Heart right ventricle (tissue), 16 donors: ENCODE results near the gene DES. TPM values are rescaled to one million over a fixed set of nuclear protein-coding genes. Genes with fewer than 3 reads are reported as not detected.

ENCODE experiments used
- ATAC-seq, 8 donors: fragments of 200-7000 bp; cut with Tn5 transposase; one replicate each; pipeline ENCODE4 v1.9.1; 2020; ENCODE audit warnings: mild to moderate bottlenecking in 8 of 8, moderate library complexity in 8 of 8, moderate number of reproducible peaks in 1 of 8
- DNase-seq, 2 donors: peaks; one replicate each; pipeline ENCODE4 v3.0.0-alpha.2; 2020
- H3K27ac ChIP-seq, 10 donors: fragments of 200-600 bp; sonication (generic) in 2 of 10; one replicate each; pipeline versions ENCODE4 v1.5.0 to v1.8.0; 2020 to 2022; ENCODE audit warnings: mild to moderate bottlenecking in 3 of 10
- H3K27me3 ChIP-seq, 7 donors: fragments of 200-600 bp; one replicate each; pipeline ENCODE4 v1.8.0; 2021 to 2022; ENCODE audit warnings: mild to moderate bottlenecking in 2 of 7
- H3K36me3 ChIP-seq, 9 donors: fragments of 200-600 bp; sonication (generic) in 1 of 9; one replicate each; pipeline versions ENCODE4 v1.5.0 to v1.8.0; 2020 to 2022; ENCODE audit warnings: mild to moderate bottlenecking in 2 of 9
- H3K4me1 ChIP-seq, 9 donors: fragments of 200-600 bp; sonication (generic) in 1 of 9; one replicate each; pipeline versions ENCODE4 v1.5.0 to v1.8.0; 2020 to 2022; ENCODE audit warnings: mild to moderate bottlenecking in 4 of 9
- H3K4me3 ChIP-seq, 10 donors: fragments of 200-600 bp; sonication (generic) in 2 of 10; one replicate each; pipeline versions ENCODE4 v1.5.0 to v1.8.0; 2020 to 2022; ENCODE audit warnings: mild to moderate bottlenecking in 7 of 10, moderate library complexity in 2 of 10
- H3K9me3 ChIP-seq, 11 donors: fragments of 200-600 bp in 10 of 11; sonication (generic) in 2 of 11; one replicate each; pipeline versions ENCODE4 v1.5.0 to v1.8.0; 2013 to 2022; ENCODE audit warnings: mild to moderate bottlenecking in 2 of 11, control low read depth in 1 of 11, moderate library complexity in 1 of 11
- CTCF ChIP-seq, 9 donors: fragments of 200-600 bp; sonication (generic) in 2 of 9; IDR thresholded peaks; one replicate each; pipeline versions ENCODE4 v1.5.0 to v1.8.0; 2021 to 2022; ENCODE audit warnings: antibody characterized with exemption in 9 of 9, mild to moderate bottlenecking in 5 of 9, moderate library complexity in 1 of 9
- WGBS, 2 donors: extraction: QIAGEN DNeasy Blood & Tissue Kit; methylation state at CpG; one replicate each; pipeline ENCODE4 v1.1.7; 2013; ENCODE audit warnings: inconsistent platforms in 1 of 2; 5-methylcytosine and 5-hydroxymethylcytosine counted together
- intact Hi-C, 10 donors: fragments of 100-400 bp; cut with DNase I; formaldehyde crosslinking; loops; one replicate each; pipeline versions ENCODE4 v1.11.1 to v1.14.2; 2022
- polyA plus RNA-seq, 2 donors: library from polyadenylated mRNA; stranded (reverse); fragments of 200-250 nt; gene quantifications; one replicate each; pipeline ENCODE4 v1.2.3, GENCODE V29; 2013
- total RNA-seq, 10 donors: library from RNA; stranded (reverse); fragmentation: NEBNext Ultra II Directional in 3 of 10; extraction: Animal tissue kit (Norgen Biotek cat#: 25700) in 3 of 10; gene quantifications; one replicate each; pipeline versions ENCODE4 v1.2.1 to v1.2.4, GENCODE V29; 2021 to 2023
- donor health status: Arrhythmogenic right ventricular cardiomyopathy.
- donor health status: ischemic (EF 13 %, LVEDD 7.1; RV severe dilation, severe dysfunction).
- donor health status: healthy with polysubstance abuse.
- donor health status: DM: no; HTN: yes; CAD: no.
- donor health status: DM: no; HTN: no; CAD: no.
- donor health status: ischemic (EF 25% LVEDD 6.9; RV normal size, moderate dysfunction).
- donor health status: ischemic (EF 25% LVEDD 5.7; RV mildly dilated, moderate dysfunction).
- donor health status: healthy.
- donor health status: DM: yes; HTN: yes; CAD: no.
- donor health status: Ischemic cardiomyopathy.
- donor health status: ischemic (EF 35%, LVEDD 5.7; RV mildly dilated, moderate dysfunction).
- donor health status: nonischemic (EF 11% LVEDD 7.7; RV severe dilation, severe dysfunction).
- donor health status: DM: yes; HTN: yes; CAD: no.
- donor health status: PGD.
- donor health status: ischemic (EF 29% LVEDD 5.4; RV normal size, mild dysfunction).
- donor health status: nonischemic (EF 23%, LVEDD 6.1; RV moderate dilation, normal function).

Gene DES
- total and polyA plus RNA-seq, 12 donors = 12,560 to 18,019 (median 15,816) TPM

- no peaks in the 10 kb centered on the region for H3K36me3 ChIP-seq
- peaks cover 0 to 12% (median 0%) of the 10 kb centered on the region in 7 donors for H3K27me3 ChIP-seq
- H3K9me3 ChIP-seq = peaks cover 0 to 14% (median 0%) of the 10 kb centered on the region in 11 donors
- TF ChIP-seq CTCF (IDR thresholded peaks at IDR 0.05) = no peak
- intact Hi-C loops = no loop called here
- H3K4me3 ChIP-seq = no peak overlapping the region
- no peak for DNase-seq
- H3K27ac ChIP-seq = peak overlapping the region in 4 of 10 donors; percentile 9 to 95 (median 92)
- peaks cover 0 to 42% (median 12%) of the 10 kb centered on the region in 9 donors for H3K4me1 ChIP-seq
- WGBS, 2 donors = 76 to 81% methylated on average over 8 of the region's 8 CpGs
- no peak for ATAC-seq
Measured at GRCh38 chr2:219410390-219410789, 7.8 kb upstream of the DES start.

GRCh38 chr2:219414857-219415256 lies 3.3 kb upstream of the DES start:
- intact Hi-C loops = no loop called here
- peaks cover 0 to under 1% (median 0%) of the 10 kb centered on the region in 9 donors for H3K36me3 ChIP-seq
- 47 to 63% methylated on average over 4 of the region's 4 CpGs for WGBS, 2 donors
- H3K27ac ChIP-seq = peak overlapping the region in 7 of 10 donors; percentile 10 to 98 (median 95)
- H3K9me3 ChIP-seq = peaks cover 0 to 14% (median 0%) of the 10 kb centered on the region in 11 donors
- no peak for TF ChIP-seq CTCF (IDR thresholded peaks at IDR 0.05)
- DNase-seq (no peak), ATAC-seq (no peak)
- peaks cover 0 to 45% (median 19%) of the 10 kb centered on the region in 7 donors for H3K27me3 ChIP-seq
- H3K4me1 ChIP-seq = peaks cover 2 to 28% (median 15%) of the 10 kb centered on the region in 9 donors
- H3K4me3 ChIP-seq = no peak overlapping the region

GRCh38 chr2:219415580-219416234 lies 2.5 kb upstream of the DES start:
- DNase-seq = no peak
- no peak for TF ChIP-seq CTCF (IDR thresholded peaks at IDR 0.05)
- Histone ChIP-seq H3K27me3 (peaks cover 0 to 50% (median 24%) of the 10 kb centered on the region in 7 donors), H3K36me3 (peaks cover 0 to 9% (median 0%) of the 10 kb centered on the region in 9 donors), H3K4me1 (peaks cover 2 to 28% (median 15%) of the 10 kb centered on the region in 9 donors), H3K9me3 (peaks cover 0 to 14% (median 0%) of the 10 kb centered on the region in 11 donors), H3K27ac (peak overlapping the region in 9 of 10 donors; percentile 76 to 98 (median 95)), H3K4me3 (no peak overlapping the region)
- intact Hi-C loops = no loop called here
- 42 to 46% methylated on average over 5 of the region's 5 CpGs for WGBS, 2 donors
- ATAC-seq = no peak

- DNase-seq (no peak), ATAC-seq (no peak)
- no peak overlapping the region for H3K4me3 ChIP-seq
- H3K9me3 ChIP-seq = peaks cover 0 to 14% (median 0%) of the 10 kb centered on the region in 11 donors
- TF ChIP-seq CTCF (IDR thresholded peaks at IDR 0.05) = no peak
- peaks cover 2 to 28% (median 15%) of the 10 kb centered on the region in 9 donors for H3K4me1 ChIP-seq
- H3K27ac ChIP-seq = peak overlapping the region; percentile 76 to 98 (median 95)
- WGBS, 2 donors = 22 to 24% methylated on average over 3 of the region's 3 CpGs
- H3K27me3 ChIP-seq = peaks cover 0 to 50% (median 24%) of the 10 kb centered on the region in 7 donors
- peaks cover 0 to 14% (median 0%) of the 10 kb centered on the region in 9 donors for H3K36me3 ChIP-seq
- intact Hi-C loops = no loop called here
Measured at GRCh38 chr2:219416235-219416602, 2.0 kb upstream of the DES start.
